Type B pancreatic cell (in vitro differentiated cells): Measurements from ENCODE around the gene CDC7. TPM values are rescaled to one million over a fixed set of nuclear protein-coding genes. Genes with fewer than 3 reads are reported as not detected.

Experiments
- DNase-seq: peaks from one replicate; pipeline ENCODE4 v3.0.0; 2021; ENCODE audit warnings: mixed read lengths; ENCODE audit not compliant: unreplicated experiment; ENCODE audit errors: extremely low spot score
- H3K27ac Mint-ChIP-seq: 2 replicates; pipeline ENCODE4 v1.8.0; 2021; ENCODE audit warnings: mild to moderate bottlenecking, mixed read lengths
- H3K27me3 Mint-ChIP-seq: 2 replicates; pipeline ENCODE4 v1.8.0; 2021; ENCODE audit warnings: mixed read lengths
- H3K36me3 Mint-ChIP-seq: 2 replicates; pipeline ENCODE4 v1.8.0; 2021; ENCODE audit warnings: mixed read lengths
- H3K4me1 Mint-ChIP-seq: one replicate; pipeline ENCODE4 v1.8.0; 2021; ENCODE audit warnings: mixed read lengths; ENCODE audit not compliant: unreplicated experiment
- H3K4me3 Mint-ChIP-seq: 2 replicates; pipeline ENCODE4 v1.8.0; 2021; ENCODE audit warnings: mild to moderate bottlenecking, mixed read lengths
- H3K9me3 Mint-ChIP-seq: 2 replicates; pipeline ENCODE4 v1.8.0; 2021; ENCODE audit warnings: mixed read lengths
- CTCF ChIP-seq: fragments of 200-600 bp; sonication (generic); conservative IDR thresholded peaks from 2 replicates; pipeline ENCODE4 v1.5.0; 2021; ENCODE audit warnings: antibody characterized with exemption, mild to moderate bottlenecking
- total RNA-seq: library from RNA; stranded (reverse); gene quantifications from 2 replicates; pipeline ENCODE4 v1.2.1, GENCODE V29; 2021; ENCODE audit warnings: low replicate concordance

CDC7 gene
- total RNA-seq, 1 donor from 2014 or later: 29.7 TPM

- Mint-ChIP-seq H3K36me3 (no peaks in the 10 kb centered on the region), H3K27me3 (peaks cover 4% of the 10 kb centered on the region), H3K4me1 (peaks cover 7% of the 10 kb centered on the region), H3K4me3 (no peak overlapping the region), H3K27ac (no peak overlapping the region), H3K9me3 (peaks cover under 1% of the 10 kb centered on the region)
- DNase-seq: no peak
- no peak for TF ChIP-seq CTCF
Measured at GRCh38 chr1:91545506-91546300, 45.1 kb downstream of the CDC7 start.

- Mint-ChIP-seq H3K36me3 (no peaks in the 10 kb centered on the region), H3K9me3 (no peaks in the 10 kb centered on the region)
- DNase-seq: no peak
Measured at GRCh38 chr1:91546301-91546581, 45.6 kb downstream of the CDC7 start.

GRCh38 chr1:91546876-91547275, 46.2 kb downstream of the CDC7 start:
- Mint-ChIP-seq H3K4me3 (no peak overlapping the region), H3K36me3 (no peaks in the 10 kb centered on the region), H3K9me3 (no peaks in the 10 kb centered on the region), H3K27me3 (peaks cover 4% of the 10 kb centered on the region), H3K27ac (no peak overlapping the region), H3K4me1 (peaks cover 7% of the 10 kb centered on the region)
- DNase-seq: no peak
- TF ChIP-seq CTCF: no peak

More at GRCh38 chr1:91546301-91546581, 45.6 kb downstream of the CDC7 start:
- Mint-ChIP-seq H3K27me3 (peaks cover 4% of the 10 kb centered on the region), H3K27ac (no peak overlapping the region), H3K4me3 (no peak overlapping the region), H3K4me1 (peaks cover 7% of the 10 kb centered on the region)
- TF ChIP-seq CTCF: no peak

GRCh38 chr1:91548376-91549040, 47.9 kb downstream of the CDC7 start:
- Mint-ChIP-seq H3K27me3 (peaks cover 4% of the 10 kb centered on the region), H3K4me1 (peaks cover 8% of the 10 kb centered on the region), H3K4me3 (no peak overlapping the region), H3K27ac (no peak overlapping the region), H3K9me3 (no peaks in the 10 kb centered on the region), H3K36me3 (no peaks in the 10 kb centered on the region)
- no peak for TF ChIP-seq CTCF
- DNase-seq: no peak

GRCh38 chr1:91549041-91549735, 48.5 kb downstream of the CDC7 start:
- no peak for DNase-seq
- TF ChIP-seq CTCF: no peak
- no peaks in the 10 kb centered on the region for H3K9me3 Mint-ChIP-seq
- no peak overlapping the region for H3K4me3 Mint-ChIP-seq
- peaks cover 4% of the 10 kb centered on the region for H3K27me3 Mint-ChIP-seq
- H3K4me1 Mint-ChIP-seq: peaks cover 15% of the 10 kb centered on the region
- no peaks in the 10 kb centered on the region for H3K36me3 Mint-ChIP-seq
- no peak overlapping the region for H3K27ac Mint-ChIP-seq
